GM18870 (cell line): ENCODE data around the gene MYL5.
"Not testable (repeated sequence)": the region's sequence is repeated elsewhere in the genome, so short reads cannot be mapped to it uniquely, and the experiment has no call there.

Experiments used
- ATAC-seq: cut with Tn5 transposase; IDR thresholded peaks from one replicate; pipeline ENCODE4 v1.9.1; 2021; ENCODE audit warnings: moderate library complexity; ENCODE audit not compliant: unreplicated experiment

Gene MYL5

DNA sequence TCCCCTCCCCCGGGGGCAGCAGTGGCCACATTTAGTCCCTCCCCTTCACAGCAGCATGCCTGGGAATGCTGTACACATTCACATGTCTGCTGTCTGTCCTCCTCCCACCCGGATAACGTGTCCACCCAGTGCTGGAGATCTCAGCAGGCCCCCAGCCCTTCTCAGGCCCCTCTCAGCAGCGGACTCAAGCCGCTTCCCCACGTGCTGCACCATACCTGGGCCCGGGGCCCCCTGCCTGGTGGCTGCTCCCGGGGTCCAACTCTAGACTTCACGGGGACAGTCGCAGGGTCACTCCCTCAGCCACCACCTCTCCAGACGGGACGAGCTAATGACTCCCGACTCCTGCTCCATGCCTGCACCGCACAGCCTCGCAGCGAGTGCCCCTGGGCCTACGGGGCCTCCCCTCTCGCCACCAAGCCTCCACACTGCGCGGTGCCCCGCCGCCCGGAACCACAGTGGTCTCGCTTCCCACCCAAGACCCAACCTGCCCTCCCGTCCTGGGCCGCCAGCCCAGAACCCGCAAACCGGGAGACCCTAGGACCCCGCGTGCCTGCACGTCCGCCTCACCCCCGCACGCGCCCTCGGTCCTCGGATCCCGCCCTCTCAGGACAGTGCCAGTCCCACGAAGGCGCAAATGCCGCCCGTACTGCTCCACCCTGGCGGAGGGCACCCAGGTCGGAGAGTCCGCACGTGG, 30.0 kb downstream of the MYL5 start:
- ATAC-seq: no peak

DNA sequence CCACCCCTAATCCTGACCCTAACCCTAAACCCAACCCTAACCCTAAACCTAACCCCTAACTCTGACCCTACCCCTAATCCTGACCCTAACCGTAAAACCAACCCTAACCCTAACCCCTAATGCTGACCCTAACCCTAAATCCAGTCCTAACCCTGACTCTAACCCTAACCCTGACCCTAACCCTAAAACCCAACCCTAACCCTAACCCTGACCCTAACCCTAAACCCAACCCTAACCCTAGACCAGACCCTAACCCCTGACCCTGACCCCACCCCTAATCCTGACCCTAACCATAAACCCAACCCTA, 30.6 kb downstream of the MYL5 start:
- ATAC-seq: no peak

DNA sequence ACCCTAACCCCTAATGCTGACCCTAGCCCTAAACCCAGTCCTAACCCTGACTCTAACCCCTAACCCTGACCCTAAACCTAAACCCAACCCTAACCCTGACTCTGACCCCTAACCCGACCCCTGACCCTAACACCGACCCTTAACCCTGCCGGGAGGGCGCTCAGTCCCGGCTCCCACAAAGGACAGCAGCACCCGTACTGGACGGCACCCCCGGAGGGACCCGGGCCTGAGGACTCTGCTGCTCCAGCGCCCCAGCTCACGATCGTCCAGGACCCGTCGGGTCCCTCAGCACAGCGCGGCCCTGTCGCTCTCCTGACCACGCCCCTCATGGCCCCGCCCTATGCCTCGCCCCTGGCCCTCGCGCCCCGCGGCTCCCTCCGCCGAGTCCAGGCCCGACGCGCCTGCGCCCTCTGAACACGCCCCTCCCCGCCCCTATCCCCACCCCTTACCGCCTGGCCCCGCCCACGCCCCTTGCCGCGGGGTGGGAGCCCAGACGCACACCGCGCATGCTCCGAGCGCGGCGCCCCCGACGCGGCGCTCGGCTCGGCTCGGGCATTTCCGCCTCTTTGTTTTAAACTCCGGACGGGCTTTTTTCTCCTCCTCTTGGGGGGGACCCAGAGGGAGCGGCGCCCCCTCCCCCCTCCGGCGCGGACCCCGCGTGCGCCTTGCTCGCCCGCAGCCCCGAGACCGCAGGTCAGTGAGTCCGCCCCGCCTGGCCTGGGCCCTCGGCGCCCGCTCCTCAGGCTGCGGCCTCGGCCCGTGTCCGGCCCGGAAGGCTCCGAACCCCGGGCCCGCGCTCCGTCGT, 31.1 kb downstream of the MYL5 start, which contains the start of gene PCGF3:
TSS of gene PCGF3 (plus strand) at position 555 of the 805 bp plus-strand sequence. CDS start 27,849 bp downstream, outside the sequence.
- peak; percentile 74 for ATAC-seq

DNA sequence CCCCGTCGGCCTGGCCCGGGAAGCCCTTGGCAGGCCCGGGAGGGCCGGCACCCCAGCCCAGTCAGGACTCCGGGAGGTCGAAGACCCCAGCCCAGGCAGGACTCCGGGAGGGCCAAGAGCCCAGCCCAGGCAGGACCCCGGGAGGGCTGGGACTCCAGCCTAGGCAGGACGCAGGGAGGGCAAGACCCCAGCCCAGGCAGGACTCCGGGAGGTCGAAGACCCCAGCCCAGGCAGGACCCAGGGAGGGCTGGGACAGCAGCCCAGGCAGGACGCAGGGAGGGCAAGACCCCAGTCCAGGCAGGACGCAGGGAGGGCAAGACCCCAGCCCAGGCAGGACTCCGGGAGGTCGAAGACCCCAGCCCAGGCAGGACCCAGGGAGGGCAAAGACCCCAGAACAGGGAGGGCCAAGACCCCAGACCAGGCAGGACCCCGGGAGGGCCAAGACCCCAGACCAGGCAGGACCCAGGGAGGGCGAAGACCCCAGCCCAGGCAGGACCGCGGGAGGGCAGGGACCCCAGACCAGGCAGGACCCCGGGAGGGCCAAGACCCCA, 31.8 kb downstream of the MYL5 start:
- not testable (repeated sequence) for ATAC-seq

DNA sequence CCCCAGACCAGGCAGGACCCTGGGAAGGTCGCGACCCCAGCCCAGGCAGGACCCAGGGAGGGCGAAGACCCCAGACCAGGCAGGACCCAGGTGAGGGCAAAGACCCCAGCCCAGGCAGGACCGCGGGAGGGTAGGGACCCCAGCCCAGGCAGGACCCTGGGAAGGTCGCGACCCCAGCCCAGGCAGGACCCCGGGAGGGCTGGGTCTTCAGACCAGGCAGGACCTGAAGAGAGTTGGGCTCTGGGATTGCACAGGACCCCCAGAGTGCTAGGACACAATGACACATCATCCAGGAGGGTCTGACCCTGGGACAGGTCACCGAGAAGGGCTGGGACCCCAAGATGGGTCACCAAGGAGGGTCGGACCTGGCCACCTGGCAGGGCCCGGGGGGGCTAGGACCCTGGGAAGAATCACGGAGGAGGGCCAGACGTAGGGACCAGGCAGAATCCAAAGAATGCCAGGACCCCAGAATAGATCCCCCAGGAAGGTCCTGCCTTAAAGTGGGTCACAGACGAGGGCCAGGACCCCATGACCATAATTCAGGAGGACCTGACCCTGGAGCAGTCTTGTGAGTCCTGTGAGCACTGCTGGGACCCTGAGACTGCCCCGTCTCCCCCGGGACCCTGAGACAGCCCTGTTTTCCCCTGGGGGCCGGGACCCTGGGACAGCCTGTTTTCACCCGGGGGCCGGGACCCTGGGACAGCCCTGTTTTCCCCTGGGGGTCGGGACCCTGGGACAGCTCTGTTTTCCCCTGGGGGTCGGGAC, 32.7 kb downstream of the MYL5 start:
- ATAC-seq: no peak

DNA sequence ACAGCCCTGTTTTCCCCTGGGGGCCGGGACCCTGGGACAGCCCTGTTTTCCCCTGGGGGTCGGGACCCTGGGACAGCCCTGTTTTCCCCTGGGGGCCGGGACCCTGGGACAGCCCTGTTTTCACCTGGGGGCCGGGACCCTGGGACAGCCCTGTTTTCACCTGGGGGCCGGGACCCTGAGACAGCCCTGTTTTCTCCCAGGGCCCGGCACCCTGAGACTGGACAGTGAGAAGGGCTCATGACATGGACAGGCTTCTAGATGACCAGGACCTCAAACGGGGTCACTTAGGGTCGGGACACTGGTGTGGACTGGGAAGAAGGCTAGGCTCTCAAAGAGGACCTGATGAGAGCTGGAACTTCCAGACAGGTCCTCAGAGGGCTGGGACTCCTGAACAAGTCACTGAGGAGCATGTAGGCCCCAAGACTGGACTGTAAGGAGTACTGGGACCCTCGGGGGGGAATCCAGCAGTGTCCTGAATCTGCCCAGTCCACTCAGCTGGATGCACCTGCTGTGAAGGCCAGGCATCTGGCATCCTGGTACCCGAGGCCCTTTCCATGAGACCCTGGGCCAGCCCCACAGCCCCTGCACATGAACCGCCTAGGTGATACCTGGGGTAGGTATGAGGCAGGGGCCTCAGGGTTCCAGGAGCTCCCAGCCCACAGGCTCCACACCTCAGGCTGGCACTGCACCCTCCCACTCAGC, 33.7 kb downstream of the MYL5 start:
- ATAC-seq: no peak

DNA sequence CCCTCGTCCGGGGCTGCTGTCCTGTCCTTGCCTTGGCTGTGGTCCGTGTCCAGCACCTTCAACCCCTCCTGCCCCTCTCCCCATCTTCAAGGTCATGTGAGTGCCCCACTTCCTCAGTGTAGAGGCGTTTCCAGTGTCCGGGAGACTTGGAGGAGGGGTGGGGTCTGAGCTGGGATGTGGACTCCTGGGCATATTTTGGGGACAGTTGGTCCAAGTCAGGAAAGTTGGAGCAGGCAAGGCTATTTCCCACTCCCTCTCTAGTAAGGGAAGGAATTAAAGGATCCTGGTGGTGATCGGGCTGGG, 34.2 kb downstream of the MYL5 start:
- ATAC-seq: no peak

DNA sequence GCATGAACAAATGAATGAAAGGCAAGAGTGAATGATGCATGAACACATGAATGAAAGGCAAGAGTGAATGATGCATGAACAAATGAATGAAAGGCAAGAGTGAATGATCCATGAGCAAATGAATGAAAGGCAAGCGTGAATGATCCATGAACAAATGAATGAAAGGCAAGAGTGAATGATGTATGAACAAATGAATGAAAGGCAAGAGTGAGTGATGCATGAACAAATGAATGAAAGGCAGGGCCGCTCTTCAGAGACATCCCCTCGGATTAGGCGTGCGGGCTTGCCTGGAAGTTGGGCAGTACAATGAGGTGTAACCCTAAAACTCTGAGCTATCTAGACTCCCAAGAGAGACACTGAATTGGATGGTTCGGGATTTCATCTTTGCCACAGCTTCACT, 35.0 kb downstream of the MYL5 start:
- ATAC-seq: no peak

DNA sequence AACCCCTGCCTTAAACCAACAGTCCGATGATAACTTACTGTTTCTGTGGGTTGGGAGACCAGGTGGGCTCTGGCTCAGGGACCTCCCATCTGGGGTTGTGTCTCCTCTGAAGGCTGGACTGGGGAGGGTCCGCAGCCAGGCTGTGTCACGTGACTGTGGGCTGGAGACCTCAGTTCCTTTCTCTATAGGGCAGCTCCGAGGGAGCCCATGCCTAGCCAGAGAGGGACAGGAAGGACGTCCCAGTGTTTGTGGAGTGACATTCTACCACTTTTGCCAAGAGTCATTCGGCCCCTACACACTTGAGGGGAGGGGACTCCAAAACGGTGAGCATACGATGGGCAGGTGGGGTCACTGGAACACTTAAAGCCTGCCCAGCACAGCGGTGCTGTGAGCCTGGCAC, 35.8 kb downstream of the MYL5 start:
- no peak for ATAC-seq

DNA sequence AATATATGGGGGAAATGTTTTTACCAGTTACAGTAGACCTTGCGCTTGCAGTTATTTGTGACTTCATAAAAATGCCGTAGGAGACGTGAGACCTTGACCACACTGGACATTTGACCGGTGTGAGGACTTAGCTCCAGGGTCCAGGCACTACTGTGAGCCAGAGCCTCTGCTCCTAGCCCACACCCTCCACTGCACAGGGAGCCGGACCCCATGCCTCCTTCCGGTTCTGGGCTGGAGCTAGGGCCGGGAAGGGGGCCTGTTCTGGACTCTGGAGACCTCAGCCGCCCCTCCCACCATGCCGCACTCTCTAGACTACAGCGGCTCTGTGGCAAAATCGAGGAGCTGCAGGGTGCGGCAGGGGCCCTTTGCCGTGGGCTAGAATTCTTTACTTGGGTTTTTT, 36.6 kb downstream of the MYL5 start:
- ATAC-seq: no peak

DNA sequence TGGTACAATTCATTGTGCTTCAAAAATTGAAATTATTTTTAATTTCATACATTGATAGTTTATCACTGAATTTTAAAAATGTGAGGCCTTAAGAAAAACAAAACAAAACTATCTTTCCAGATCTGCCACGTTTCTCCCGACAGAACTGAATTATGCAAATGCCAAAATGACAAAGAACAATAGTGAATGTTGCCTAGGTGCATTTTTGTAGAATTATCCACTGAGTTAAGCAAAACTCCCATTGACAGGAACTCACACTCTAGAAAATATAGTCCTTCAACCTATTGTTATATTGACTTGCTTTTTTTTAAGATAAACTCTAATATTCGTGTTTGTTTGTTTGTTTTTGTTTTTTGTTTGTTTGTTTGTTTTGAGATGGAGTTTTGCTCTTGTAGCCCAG, 37.8 kb downstream of the MYL5 start:
- ATAC-seq: no peak

DNA sequence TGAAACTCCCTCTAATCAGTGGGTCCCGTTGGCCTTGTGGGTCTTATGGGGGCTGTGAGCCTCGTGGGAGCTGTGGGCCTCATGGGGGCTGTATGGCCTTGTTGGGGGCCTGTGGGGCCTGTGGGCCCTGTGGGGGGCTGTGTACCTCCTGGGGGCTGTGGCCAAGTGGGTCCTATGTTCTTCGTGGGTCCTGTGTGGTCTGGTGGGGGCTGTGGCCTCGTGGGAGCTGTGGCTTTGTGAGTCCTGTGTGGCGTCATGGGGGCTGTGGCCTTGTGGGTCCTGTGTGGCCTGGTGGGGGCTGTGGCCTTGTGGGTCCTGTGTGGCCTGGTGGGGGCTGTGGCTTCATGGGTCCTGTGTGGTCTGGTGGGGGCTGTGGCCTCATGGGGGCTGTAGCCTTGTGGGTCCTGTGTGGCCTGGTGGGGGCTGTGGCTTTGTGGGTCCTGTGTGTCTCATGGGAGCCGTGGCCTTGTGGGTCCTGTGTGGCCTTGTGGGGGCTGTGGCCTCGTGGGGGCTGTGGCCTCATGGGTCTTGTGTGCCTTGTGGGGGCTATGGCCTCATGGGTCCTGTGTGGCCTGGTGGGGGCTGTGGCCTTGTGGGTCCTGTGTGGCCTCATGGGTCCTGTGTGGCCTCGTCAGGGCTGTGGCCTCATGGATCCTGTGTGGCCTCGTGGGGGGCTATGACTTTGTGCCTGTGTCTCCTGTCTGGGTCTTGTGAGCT, 38.7 kb downstream of the MYL5 start:
- ATAC-seq: no peak

DNA sequence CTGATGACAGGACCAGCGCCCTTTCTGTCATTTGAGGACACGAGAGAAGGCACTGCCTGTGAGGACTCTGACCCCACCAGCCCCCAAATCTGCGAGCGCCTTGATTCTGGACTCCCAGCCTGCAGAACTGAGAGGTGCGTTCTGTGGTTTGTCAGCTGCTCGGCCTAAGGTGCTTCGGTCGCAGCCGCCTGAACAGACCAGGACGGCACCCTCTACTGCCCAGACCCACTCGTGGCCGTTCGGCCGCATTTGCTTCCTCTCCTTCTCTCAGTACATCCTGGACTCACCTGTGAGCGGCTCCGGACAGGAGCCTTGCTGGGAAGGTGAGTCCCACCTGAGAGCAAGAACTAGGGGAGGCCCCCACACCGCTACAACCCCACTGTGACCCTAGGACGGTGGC, 39.7 kb downstream of the MYL5 start:
- no peak for ATAC-seq

DNA sequence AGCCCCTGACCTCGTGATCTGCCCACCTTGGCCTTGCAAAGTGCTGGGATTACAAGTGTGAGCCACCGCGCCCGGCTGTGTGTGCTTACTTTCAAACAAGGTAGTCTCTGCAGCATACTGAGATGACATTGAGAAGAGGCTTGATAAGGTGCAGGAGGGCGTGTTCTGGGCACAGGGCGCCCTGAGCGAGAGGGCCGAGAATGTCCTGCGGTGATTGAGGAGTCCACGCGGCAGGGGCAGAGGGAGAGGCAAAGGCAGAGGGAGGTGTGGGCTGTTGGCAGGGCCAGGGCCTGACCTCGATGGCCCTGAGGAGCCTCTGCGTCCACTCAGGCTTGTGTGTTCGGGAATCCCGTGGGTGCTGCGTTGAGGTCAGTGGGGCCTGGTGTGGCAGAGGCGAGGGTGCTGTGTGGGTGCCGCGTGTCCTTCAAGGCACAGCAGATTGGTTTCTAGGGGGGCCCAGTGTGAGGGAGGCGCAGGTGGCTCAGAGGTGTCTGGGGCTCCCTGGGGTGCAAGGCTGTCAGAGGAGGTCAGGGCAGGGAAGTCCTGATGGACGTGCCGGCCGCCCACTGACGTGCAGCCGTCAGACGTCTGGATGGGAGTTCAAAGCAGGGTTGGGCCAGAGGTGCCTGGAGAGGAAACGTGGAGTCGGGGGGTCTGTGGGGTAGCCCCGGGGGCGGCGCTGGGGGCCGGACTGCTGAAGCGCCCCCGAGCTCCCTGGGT, 43.4 kb downstream of the MYL5 start:
- no peak for ATAC-seq

DNA sequence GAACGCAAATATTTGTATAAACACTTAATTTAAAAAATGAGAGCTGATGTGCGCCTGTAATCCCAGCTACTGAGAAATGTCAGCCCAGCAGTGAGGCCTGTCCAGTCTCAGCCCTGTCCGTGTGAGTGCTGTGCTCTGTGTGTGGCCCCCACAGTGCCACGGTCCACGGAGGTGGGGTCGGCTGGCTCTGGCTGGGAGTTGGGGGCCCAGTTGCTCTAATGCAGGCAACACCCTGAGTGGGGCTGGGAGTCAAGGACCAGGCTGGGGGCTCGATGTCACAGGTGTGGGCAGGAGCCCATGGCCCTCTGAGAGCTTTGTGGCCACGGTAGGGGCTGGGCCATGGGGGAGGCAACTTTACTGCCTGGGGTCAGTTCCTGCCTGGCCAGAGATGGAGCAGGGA, 44.1 kb downstream of the MYL5 start:
- ATAC-seq: no peak

DNA sequence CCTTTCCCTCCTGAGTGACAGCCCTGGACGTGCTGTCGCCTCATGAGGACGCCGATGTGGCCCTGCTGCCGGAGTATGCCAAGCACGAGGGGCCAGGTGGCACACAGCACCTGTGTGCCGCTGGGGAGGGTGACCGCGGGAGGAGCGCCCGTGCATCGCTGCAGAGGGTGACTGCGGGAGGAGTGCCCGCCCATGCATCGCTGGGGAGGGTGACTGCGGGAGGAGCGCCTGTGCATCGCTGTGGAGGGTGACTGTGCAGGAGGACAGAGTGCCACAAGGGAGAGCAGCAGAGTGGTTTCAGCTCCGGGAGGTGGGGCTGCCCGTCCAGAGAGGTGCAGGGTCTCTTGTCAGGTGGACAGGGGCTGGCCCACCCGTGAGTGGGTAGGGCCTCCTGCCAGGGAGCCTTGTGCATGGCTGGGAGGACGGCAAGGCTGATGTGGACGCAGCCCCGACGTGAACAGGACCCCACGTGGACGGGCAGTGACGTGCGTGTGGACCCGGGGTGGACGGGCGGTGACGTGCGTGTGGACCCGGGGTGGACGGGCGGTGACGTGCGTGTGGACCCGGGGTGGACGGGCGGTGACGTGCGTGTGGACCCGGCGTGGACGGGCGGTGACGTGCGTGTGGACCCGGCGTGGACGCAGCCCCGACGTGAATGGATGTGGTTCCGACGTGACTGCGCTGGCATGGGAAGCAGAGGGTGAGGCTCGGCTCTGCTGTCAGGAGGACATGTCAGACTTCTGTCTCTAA, 45.9 kb downstream of the MYL5 start:
- ATAC-seq: no peak

DNA sequence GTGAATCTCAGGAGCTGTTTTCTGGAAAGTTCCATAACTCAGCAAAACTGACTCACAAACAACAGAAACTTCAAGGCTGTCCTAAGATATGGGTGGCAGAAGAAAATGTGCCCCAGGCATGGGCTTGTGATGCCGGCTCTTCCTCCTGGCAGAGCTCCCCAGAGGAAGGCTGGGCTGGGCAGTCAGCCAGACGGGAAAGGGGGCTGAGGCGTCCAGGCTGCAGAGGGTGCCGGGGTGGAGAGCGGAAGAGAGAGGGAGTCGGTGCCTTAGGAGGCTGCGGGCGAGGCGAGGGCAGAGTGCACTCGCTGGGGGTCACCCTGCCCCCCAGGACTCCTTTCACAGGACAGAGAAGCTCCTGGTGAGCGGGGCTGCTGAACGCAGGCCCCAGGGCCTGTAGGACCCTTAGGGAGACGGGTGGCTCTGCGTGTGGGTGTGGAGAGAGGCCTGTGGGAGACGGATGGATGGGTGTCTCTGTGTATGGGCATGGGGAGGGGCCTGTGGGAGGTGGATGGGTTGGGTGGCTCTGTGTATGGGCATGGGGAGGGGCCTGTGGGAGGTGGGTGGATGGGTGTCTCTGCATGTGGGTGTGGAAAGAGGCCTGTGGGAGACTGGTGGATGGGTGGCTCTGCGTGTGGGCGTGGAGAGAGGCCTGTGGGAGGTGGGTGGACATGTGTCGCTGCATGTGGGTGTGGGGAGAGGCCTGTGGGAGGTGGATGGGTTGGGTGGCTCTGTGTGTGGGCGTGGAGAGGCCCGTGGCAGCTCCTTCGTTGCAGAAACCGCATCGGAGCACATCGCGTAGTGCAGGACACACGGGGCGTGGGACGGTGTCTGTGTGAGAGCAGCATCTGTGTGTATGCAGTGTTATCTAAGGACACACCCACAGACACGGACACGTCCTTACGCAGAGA, 47.2 kb downstream of the MYL5 start:
- no peak for ATAC-seq

DNA sequence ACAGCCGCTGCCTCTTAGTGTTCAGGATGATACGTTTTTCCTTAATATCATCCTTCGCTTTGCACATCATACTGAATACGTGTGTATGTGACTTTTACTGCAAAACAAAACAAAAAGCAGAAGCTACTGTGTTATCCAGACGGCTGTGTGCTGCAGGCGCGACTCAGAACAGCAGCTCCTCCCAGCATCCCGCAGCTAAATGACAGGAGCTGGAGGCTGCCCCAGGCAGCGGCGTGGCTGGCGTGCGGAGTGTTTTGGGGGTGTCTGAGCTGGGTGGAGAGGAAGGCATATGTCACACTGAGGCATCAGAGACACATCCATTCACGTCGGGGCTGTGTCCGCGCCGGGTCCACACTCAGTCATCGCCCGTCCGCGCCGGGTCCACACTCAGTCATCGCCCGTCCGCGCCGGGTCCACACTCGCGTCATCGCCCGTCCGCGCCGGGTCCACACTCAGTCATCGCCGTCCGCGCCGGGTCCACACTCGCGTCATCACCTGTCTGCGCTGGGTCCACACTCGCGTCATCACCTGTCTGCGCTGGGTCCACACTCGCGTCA, 47.9 kb downstream of the MYL5 start:
- ATAC-seq: no peak
